Panc1 (cell line): ENCODE results near the gene NLRC5.

ENCODE experiments used
- CTCF ChIP-seq: fragments of 450-650 bp; IDR thresholded peaks from 2 replicates; pipeline ENCODE4 v1.5.1; 2017; ENCODE audit warnings: mild to moderate bottlenecking
- SIN3A ChIP-seq: IDR thresholded peaks from 2 replicates; pipeline ENCODE4 v1.6.1; 2012; ENCODE audit warnings: low read depth, mild to moderate bottlenecking, low read length, moderate library complexity, borderline replicate concordance; ENCODE audit not compliant: insufficient read depth

- no peak for TF ChIP-seq CTCF
- TF ChIP-seq SIN3A, result no peak
Observed at GRCh38 chr16:56984639-56985038, 4.7 kb upstream of the NLRC5 start.
